ENCODE measurements around the gene SMIM20.

DNA sequence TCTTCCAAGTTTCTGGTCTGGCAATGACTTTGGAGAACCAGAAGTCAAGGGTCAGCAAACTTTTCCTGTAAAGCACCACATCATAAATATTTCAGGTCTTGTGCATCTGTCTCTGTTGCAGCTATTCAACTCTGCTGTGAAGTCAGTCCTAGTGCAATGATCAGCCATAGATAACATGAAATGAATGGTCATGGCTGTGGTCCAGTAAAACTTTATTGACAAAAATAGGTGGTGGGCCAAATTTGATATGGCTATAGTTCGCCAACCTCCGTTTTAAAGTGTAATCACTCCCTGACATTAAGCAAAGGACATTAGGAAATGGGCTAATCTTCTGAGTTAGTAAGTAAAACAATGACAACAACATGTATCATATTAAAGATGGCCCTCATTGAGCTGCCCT lies 30.5 kb upstream of the SMIM20 start:
- TF ChIP-seq, protein P1, sequence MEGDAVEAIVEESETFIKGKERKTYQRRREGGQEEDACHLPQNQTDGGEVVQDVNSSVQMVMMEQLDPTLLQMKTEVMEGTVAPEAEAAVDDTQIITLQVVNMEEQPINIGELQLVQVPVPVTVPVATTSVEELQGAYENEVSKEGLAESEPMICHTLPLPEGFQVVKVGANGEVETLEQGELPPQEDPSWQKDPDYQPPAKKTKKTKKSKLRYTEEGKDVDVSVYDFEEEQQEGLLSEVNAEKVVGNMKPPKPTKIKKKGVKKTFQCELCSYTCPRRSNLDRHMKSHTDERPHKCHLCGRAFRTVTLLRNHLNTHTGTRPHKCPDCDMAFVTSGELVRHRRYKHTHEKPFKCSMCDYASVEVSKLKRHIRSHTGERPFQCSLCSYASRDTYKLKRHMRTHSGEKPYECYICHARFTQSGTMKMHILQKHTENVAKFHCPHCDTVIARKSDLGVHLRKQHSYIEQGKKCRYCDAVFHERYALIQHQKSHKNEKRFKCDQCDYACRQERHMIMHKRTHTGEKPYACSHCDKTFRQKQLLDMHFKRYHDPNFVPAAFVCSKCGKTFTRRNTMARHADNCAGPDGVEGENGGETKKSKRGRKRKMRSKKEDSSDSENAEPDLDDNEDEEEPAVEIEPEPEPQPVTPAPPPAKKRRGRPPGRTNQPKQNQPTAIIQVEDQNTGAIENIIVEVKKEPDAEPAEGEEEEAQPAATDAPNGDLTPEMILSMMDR (IDR thresholded peaks at IDR 0.05): no peak
- no peak for TF ChIP-seq POLR2AphosphoS5 (IDR thresholded peaks at IDR 0.05)
- no peak for TF ChIP-seq EP300 (IDR thresholded peaks at IDR 0.05)

Data from gastroesophageal sphincter (tissue), 3 donors.